ENCODE data around the gene IFNA7.

Gene IFNA7

DNA sequence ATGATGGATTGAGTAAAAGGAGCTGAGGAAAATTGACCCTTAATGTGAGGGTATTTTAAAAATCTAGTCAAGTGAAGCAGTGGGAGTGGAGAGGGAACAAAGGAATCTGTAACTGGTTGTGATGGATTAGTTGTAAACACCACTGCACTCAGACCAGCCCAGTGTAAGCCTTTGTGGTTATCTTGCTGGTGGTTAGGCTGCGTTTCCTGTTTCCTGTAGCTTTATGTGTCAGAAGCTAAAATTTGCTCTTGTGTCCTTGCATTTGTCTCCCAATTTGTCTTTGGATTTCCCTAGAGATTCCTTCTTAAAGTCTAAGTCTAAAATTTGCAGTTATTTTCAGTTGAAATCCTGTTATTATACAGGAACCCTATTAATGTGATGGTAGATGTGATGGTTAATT is 41.8 kb downstream of the IFNA7 start:
- TF ChIP-seq, protein P1, sequence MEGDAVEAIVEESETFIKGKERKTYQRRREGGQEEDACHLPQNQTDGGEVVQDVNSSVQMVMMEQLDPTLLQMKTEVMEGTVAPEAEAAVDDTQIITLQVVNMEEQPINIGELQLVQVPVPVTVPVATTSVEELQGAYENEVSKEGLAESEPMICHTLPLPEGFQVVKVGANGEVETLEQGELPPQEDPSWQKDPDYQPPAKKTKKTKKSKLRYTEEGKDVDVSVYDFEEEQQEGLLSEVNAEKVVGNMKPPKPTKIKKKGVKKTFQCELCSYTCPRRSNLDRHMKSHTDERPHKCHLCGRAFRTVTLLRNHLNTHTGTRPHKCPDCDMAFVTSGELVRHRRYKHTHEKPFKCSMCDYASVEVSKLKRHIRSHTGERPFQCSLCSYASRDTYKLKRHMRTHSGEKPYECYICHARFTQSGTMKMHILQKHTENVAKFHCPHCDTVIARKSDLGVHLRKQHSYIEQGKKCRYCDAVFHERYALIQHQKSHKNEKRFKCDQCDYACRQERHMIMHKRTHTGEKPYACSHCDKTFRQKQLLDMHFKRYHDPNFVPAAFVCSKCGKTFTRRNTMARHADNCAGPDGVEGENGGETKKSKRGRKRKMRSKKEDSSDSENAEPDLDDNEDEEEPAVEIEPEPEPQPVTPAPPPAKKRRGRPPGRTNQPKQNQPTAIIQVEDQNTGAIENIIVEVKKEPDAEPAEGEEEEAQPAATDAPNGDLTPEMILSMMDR (conservative IDR thresholded peaks at IDR 0.05): no peak
- no peak overlapping the region for H3K27ac ChIP-seq

DNA sequence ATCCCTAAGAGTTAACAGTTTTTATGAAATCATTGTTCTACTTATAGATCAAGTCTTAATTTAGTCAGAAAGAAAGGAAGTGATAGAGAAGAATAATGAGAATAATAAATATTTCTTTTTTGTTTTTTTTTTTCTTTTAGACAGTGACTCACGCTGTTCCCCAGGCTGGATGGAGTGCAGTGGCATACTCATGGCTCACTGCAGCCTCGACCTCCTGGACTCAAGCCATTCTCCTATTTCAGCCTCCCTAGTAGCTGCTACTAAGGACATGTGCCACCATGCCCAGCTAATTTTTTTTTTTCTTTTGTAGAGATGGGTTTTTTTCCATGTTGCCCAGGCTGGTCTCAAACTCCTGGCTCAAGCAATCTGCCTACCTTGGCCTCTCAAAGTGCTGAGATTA is 46.5 kb downstream of the IFNA7 start:
- TF ChIP-seq, protein P1 (conservative IDR thresholded peaks at IDR 0.05): no peak
- H3K27ac ChIP-seq: no peak overlapping the region

DNA sequence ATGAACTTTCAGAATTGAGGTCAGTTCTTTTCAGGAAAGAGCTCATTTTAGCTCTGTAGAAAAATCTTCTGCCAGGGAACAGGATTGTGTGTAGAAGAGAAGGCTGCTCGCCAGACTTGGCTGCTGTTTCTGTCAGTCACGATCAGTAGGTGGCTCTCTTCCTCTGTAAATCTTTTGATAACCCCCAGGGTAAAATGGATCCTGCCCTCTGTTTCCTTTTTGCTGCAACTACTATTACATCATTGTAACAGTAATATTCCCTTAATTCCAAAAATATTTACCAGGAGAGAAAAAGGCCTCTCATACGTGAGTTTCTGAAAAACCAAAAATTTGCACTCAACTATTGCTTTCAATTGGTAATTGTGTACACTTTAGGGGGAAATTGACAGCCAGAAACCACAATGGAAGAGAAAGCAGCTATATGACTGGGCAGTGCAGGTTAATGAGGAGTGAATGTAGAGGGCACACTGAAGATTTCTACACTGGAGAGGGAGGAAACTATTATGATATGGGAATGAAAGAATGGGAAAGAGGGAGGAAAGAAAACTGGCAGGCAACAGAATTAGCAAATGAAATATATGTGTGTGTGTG is 47.9 kb downstream of the IFNA7 start:
- TF ChIP-seq, protein P1 (conservative IDR thresholded peaks at IDR 0.05): peak; percentile 69
- no peak overlapping the region for H3K27ac ChIP-seq

DNA sequence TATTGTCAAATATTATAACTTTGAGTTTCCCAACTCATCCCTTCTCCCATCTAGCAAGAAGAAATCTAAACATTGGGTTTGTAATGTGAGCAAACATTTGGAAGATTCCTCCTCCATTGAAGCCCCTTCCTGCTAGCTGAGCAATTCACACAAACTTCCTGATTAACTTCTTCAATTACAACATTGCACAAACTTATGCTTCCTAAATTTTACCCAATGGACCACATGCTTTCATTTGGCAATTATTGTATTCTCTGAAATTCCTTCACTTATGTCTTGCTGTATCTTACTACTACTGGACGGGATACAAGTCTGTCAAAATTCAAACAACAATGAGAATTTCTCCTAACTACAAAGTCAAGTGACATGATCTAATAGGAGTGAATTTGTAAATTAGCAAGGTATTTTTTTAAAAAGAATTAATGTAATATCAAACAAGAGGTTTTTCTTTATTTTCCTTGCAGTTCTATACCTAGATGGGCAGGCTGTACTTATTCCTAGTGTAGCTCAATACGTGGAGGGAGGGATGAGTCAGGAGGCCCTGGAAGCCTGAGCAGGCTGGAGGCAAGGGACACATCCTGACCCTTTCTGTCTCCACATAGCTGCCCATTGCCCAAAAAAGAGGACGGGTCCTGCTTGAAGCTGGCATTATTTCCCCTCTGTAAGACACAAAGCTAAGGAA is 48.5 kb downstream of the IFNA7 start:
- H3K27ac ChIP-seq: no peak overlapping the region
- TF ChIP-seq, protein P1 (conservative IDR thresholded peaks at IDR 0.05): no peak
